HEK293 (cell line): ENCODE data around the gene YARS1.

Experiments
- ZNF23 ChIP-seq: fragments of 450-650 bp; formaldehyde crosslinking; IDR thresholded peaks from 2 replicates; pipeline ENCODE4 v1.5.1; 2016; ENCODE audit warnings: missing biosample characterization, missing genetic modification characterization, borderline replicate concordance
- TF ChIP-seq, protein P1 (sequence below): fragments of 450-650 bp; formaldehyde crosslinking; IDR thresholded peaks from 2 replicates; pipeline ENCODE4 v1.5.1; 2016; ENCODE audit warnings: missing biosample characterization, missing genetic modification characterization

DNA sequence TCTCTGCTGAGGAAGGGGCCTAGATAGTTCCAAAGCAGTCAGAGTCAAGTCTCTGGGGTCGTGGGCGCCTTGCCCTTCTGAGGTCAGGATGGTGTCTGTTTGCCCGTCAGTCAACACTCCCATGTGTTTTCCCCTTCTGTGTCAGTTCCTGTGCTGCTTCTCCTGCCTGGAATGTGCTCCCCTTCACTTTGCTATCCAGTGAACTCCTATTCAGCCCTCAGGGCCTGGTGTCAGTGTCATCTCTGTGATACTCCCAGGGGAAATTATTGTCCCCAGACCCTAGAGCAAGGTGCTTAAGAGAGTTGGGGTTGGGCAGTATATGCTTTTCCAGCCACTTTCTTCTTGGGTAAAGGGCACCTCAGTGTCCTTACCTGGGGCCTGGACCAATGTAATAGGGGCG, 68.8 kb downstream of the YARS1 start:
- TF ChIP-seq, protein P1, sequence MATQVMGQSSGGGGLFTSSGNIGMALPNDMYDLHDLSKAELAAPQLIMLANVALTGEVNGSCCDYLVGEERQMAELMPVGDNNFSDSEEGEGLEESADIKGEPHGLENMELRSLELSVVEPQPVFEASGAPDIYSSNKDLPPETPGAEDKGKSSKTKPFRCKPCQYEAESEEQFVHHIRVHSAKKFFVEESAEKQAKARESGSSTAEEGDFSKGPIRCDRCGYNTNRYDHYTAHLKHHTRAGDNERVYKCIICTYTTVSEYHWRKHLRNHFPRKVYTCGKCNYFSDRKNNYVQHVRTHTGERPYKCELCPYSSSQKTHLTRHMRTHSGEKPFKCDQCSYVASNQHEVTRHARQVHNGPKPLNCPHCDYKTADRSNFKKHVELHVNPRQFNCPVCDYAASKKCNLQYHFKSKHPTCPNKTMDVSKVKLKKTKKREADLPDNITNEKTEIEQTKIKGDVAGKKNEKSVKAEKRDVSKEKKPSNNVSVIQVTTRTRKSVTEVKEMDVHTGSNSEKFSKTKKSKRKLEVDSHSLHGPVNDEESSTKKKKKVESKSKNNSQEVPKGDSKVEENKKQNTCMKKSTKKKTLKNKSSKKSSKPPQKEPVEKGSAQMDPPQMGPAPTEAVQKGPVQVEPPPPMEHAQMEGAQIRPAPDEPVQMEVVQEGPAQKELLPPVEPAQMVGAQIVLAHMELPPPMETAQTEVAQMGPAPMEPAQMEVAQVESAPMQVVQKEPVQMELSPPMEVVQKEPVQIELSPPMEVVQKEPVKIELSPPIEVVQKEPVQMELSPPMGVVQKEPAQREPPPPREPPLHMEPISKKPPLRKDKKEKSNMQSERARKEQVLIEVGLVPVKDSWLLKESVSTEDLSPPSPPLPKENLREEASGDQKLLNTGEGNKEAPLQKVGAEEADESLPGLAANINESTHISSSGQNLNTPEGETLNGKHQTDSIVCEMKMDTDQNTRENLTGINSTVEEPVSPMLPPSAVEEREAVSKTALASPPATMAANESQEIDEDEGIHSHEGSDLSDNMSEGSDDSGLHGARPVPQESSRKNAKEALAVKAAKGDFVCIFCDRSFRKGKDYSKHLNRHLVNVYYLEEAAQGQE (tag by site-specific recombination): no peak
- TF ChIP-seq ZNF23: no peak
